HepG2 (cell line): ENCODE measurements around the gene GOLT1A. TPM values are rescaled to one million over a fixed set of nuclear protein-coding genes. Genes with fewer than 3 reads are reported as not detected.

Source experiments
- AGO2 ChIP-seq: fragments of 200-400 bp; formaldehyde crosslinking; optimal IDR thresholded peaks from 2 replicates; pipeline ENCODE3; 2017; ENCODE audit warnings: mild to moderate bottlenecking, low read depth, low read length, moderate library complexity
- ATRX ChIP-seq: sonication (generic); formaldehyde crosslinking; IDR thresholded peaks from 2 replicates; pipeline ENCODE4 v1.4.0; 2020; ENCODE audit warnings: missing genetic modification reagents, borderline replicate concordance
- BHLHE40 ChIP-seq: IDR thresholded peaks from 2 replicates; pipeline ENCODE4 v1.6.1; 2011; ENCODE audit warnings: low read length, improper control_type of control experiment
- BORCS8-MEF2B ChIP-seq: sonication (generic); formaldehyde crosslinking; IDR thresholded peaks from 2 replicates; pipeline ENCODE4 v1.8.0; 2022; ENCODE audit warnings: mild to moderate bottlenecking, missing genetic modification reagents
- DNMT3B ChIP-seq: conservative IDR thresholded peaks from 2 replicates; pipeline ENCODE4 v1.6.1; 2016; ENCODE audit warnings: missing biosample characterization, control low read depth
- FOXK1 ChIP-seq: sonication (generic); formaldehyde crosslinking; IDR thresholded peaks from 2 replicates; pipeline ENCODE4 v1.4.0; 2020; ENCODE audit warnings: low read depth, missing genetic modification reagents, borderline replicate concordance
- NCOA1 ChIP-seq: sonication (generic); formaldehyde crosslinking; IDR thresholded peaks from 2 replicates; pipeline ENCODE4 v1.9.0; 2021; ENCODE audit warnings: missing genetic modification reagents
- RXRA ChIP-seq: sonication (generic); formaldehyde crosslinking; IDR thresholded peaks from 2 replicates; pipeline ENCODE4 v1.5.1; 2020; ENCODE audit warnings: missing genetic modification reagents
- ZNF749 ChIP-seq: sonication (generic); formaldehyde crosslinking; IDR thresholded peaks from 2 replicates; pipeline ENCODE4 v1.8.0; 2022; ENCODE audit warnings: mild to moderate bottlenecking, missing genetic modification reagents, moderate library complexity, borderline replicate concordance
- polyA plus RNA-seq, 8 experiments: library from polyadenylated mRNA; depleted of rRNA in 3 of 8; stranded (reverse) in 7 of 8; unstranded in 1 of 8; fragments of >200 nt; fragmentation: Illumina TruSeq in 4 of 8; extraction: Trizol in 4 of 8; gene quantifications; 2 replicates each; pipeline versions ENCODE4 v1.2.1 to v1.2.3, GENCODE V29; 2011 to 2016; ENCODE audit warnings: low read depth in 4 of 8, missing spikeins in 1 of 8, mixed read lengths in 1 of 8; ENCODE audit not compliant: insufficient read depth in 1 of 8
- total RNA-seq, 5 experiments: library from RNA; depleted of rRNA; stranded (reverse); fragments of >200 nt; fragmentation: Illumina TruSeq; extraction: Trizol; gene quantifications; 2 replicates each; pipeline ENCODE4 v1.2.3, GENCODE V29; 2016; ENCODE audit warnings: low read depth in 1 of 5
- TF ChIP-seq, protein P1 (sequence below): sonication (generic); formaldehyde crosslinking; conservative IDR thresholded peaks from 2 replicates; pipeline ENCODE4 v1.4.0; 2020; ENCODE audit warnings: missing genetic modification reagents
- TF ChIP-seq, protein P2 (sequence below): sonication (generic); formaldehyde crosslinking; IDR thresholded peaks from 2 replicates; pipeline ENCODE4 v1.5.0; 2020; ENCODE audit warnings: missing genetic modification reagents, mild to moderate bottlenecking, borderline replicate concordance
- TF ChIP-seq, protein P3 (sequence below): sonication (generic); formaldehyde crosslinking; IDR thresholded peaks from 2 replicates; pipeline ENCODE4 v1.5.0; 2020; ENCODE audit warnings: mild to moderate bottlenecking, missing genetic modification reagents, borderline replicate concordance
- TF ChIP-seq, protein P4 (sequence below): sonication (generic); formaldehyde crosslinking; conservative IDR thresholded peaks from 2 replicates; pipeline ENCODE4 v1.8.1; 2023; ENCODE audit warnings: missing genetic modification reagents
- TF ChIP-seq, protein P5 (sequence below): sonication (generic); formaldehyde crosslinking; IDR thresholded peaks from 2 replicates; pipeline ENCODE4 v1.5.1; 2020; ENCODE audit warnings: missing genetic modification reagents, mild to moderate bottlenecking, borderline replicate concordance

The GOLT1A gene
- total and polyA plus RNA-seq, 2 of the 13 experiments (the other 11 are each of a cell fraction or from before 2014, with no cell fraction given), result 25.8 to 28.0 TPM

DNA sequence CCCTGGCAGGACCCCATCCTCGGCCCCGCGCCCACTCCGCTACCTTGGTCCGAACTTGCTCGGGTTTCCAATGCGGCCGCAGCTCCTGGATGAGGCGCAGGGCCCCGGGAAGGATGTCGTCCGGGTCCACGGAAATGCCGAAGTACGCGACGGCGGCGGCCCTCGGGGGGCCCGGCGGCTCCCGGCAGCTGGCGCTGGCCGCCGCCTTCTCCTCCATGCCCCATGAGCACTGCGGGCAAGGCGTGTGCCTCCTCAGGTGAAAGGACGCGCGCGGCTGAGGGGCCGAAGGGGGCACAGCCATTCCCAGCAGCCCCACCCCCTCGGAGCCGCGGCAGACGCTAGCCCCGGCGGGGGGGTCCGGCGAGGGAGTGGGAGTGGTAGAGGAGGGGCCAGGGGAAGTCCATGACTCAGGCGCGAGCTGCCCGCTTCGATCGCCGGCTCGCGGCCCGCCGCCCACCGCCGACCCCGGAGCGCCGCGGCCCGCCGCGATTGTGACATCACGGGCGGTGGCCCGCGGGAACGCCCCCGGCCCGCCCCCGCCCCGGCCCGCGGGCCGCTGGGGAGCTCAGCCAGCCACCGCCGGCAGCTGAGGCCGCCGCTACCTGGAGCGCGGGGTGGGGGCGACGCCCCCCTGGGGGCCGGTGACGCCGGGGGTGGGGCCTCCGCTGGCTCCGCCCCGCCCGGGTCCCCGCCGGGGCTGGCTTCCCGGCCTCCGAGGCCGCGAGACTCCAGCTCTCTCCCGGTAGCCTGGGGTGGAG lies 62.1 kb downstream of the GOLT1A start, which contains the start of gene ETNK2 (continued):
- TF ChIP-seq, protein P1, sequence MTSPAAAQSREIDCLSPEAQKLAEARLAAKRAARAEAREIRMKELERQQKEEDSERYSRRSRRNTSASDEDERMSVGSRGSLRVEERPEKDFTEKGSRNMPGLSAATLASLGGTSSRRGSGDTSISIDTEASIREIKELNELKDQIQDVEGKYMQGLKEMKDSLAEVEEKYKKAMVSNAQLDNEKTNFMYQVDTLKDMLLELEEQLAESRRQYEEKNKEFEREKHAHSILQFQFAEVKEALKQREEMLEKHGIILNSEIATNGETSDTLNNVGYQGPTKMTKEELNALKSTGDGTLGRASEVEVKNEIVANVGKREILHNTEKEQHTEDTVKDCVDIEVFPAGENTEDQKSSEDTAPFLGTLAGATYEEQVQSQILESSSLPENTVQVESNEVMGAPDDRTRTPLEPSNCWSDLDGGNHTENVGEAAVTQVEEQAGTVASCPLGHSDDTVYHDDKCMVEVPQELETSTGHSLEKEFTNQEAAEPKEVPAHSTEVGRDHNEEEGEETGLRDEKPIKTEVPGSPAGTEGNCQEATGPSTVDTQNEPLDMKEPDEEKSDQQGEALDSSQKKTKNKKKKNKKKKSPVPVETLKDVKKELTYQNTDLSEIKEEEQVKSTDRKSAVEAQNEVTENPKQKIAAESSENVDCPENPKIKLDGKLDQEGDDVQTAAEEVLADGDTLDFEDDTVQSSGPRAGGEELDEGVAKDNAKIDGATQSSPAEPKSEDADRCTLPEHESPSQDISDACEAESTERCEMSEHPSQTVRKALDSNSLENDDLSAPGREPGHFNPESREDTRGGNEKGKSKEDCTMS (CRISPR knock-in tag), result no peak
- TF ChIP-seq BORCS8-MEF2B (CRISPR knock-in tag) (0 out of 2 replicates have a peak, but pooled peaks have one; percentile 50), DNMT3B (CRISPR knock-in tag) (no peak), FOXK1 (CRISPR knock-in tag) (no peak), ZNF749 (CRISPR knock-in tag) (no peak), AGO2 (peak; percentile 9), ATRX (CRISPR knock-in tag) (no peak), NCOA1 (CRISPR knock-in tag) (no peak), RXRA (CRISPR knock-in tag) (0 out of 2 replicates have a peak, but pooled peaks have one; percentile 21), BHLHE40 (no peak)
- TF ChIP-seq, protein P2, sequence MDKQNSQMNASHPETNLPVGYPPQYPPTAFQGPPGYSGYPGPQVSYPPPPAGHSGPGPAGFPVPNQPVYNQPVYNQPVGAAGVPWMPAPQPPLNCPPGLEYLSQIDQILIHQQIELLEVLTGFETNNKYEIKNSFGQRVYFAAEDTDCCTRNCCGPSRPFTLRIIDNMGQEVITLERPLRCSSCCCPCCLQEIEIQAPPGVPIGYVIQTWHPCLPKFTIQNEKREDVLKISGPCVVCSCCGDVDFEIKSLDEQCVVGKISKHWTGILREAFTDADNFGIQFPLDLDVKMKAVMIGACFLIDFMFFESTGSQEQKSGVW, result no peak
- TF ChIP-seq, protein P3, sequence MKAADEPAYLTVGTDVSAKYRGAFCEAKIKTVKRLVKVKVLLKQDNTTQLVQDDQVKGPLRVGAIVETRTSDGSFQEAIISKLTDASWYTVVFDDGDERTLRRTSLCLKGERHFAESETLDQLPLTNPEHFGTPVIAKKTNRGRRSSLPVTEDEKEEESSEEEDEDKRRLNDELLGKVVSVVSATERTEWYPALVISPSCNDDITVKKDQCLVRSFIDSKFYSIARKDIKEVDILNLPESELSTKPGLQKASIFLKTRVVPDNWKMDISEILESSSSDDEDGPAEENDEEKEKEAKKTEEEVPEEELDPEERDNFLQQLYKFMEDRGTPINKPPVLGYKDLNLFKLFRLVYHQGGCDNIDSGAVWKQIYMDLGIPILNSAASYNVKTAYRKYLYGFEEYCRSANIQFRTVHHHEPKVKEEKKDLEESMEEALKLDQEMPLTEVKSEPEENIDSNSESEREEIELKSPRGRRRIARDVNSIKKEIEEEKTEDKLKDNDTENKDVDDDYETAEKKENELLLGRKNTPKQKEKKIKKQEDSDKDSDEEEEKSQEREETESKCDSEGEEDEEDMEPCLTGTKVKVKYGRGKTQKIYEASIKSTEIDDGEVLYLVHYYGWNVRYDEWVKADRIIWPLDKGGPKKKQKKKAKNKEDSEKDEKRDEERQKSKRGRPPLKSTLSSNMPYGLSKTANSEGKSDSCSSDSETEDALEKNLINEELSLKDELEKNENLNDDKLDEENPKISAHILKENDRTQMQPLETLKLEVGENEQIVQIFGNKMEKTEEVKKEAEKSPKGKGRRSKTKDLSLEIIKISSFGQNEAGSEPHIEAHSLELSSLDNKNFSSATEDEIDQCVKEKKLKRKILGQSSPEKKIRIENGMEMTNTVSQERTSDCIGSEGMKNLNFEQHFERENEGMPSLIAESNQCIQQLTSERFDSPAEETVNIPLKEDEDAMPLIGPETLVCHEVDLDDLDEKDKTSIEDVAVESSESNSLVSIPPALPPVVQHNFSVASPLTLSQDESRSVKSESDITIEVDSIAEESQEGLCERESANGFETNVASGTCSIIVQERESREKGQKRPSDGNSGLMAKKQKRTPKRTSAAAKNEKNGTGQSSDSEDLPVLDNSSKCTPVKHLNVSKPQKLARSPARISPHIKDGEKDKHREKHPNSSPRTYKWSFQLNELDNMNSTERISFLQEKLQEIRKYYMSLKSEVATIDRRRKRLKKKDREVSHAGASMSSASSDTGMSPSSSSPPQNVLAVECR (CRISPR knock-in tag), result peak; percentile 67; the same call in 1 of the 2 replicates
- TF ChIP-seq, protein P4, sequence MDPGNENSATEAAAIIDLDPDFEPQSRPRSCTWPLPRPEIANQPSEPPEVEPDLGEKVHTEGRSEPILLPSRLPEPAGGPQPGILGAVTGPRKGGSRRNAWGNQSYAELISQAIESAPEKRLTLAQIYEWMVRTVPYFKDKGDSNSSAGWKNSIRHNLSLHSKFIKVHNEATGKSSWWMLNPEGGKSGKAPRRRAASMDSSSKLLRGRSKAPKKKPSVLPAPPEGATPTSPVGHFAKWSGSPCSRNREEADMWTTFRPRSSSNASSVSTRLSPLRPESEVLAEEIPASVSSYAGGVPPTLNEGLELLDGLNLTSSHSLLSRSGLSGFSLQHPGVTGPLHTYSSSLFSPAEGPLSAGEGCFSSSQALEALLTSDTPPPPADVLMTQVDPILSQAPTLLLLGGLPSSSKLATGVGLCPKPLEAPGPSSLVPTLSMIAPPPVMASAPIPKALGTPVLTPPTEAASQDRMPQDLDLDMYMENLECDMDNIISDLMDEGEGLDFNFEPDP (CRISPR knock-in tag), result no peak
- TF ChIP-seq, protein P5, sequence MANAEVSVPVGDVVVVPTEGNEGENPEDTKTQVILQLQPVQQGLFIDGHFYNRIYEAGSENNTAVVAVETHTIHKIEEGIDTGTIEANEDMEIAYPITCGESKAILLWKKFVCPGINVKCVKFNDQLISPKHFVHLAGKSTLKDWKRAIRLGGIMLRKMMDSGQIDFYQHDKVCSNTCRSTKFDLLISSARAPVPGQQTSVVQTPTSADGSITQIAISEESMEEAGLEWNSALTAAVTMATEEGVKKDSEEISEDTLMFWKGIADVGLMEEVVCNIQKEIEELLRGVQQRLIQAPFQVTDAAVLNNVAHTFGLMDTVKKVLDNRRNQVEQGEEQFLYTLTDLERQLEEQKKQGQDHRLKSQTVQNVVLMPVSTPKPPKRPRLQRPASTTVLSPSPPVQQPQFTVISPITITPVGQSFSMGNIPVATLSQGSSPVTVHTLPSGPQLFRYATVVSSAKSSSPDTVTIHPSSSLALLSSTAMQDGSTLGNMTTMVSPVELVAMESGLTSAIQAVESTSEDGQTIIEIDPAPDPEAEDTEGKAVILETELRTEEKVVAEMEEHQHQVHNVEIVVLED (CRISPR knock-in tag), result no peak; the same call in 1 of the 2 replicates
